ENCODE measurements around the gene PLEKHG7.
"Not testable (repeated sequence)": the region's sequence is repeated elsewhere in the genome, so short reads cannot be mapped to it uniquely, and the experiment has no call there.

PLEKHG7 gene

DNA sequence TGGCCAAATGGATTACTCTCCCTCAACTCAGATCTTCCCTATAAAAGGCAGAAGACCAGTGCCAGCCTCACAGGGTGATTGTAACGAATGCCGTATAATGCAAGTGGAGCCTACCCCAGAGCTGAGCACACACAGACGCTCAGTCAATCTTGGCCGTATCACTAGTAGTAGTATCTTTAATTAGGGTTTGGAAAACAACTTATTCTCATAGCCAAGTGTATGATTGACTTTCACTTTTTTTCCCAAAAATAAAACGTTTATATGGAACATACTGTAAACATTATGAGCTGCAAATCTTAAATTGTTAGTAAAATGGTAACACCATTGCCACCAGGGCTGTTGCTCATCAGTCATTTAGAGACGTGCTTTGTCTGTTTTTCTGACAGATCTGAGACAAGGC, 30.4 kb downstream of the PLEKHG7 start:
- H3K9ac ChIP-seq (ENCODE audit: low read length) = no peak overlapping the region
- DNase-seq (ENCODE audit: low read depth) = no peak
- no peaks in the 10 kb centered on the region for H3K9me3 ChIP-seq (ENCODE audit: control insufficient read depth, low read length)
- no peaks in the 10 kb centered on the region for H3K27me3 ChIP-seq (replicated peaks; ENCODE audit: control insufficient read depth, insufficient read depth, low read length)
- H3K36me3 ChIP-seq (ENCODE audit: control insufficient read depth, insufficient read depth, low read length, severe bottlenecking) = no peaks in the 10 kb centered on the region
- no peak overlapping the region for H3K4me3 ChIP-seq (ENCODE audit: low read length)
- H3K4me1 ChIP-seq (ENCODE audit: control insufficient read depth, insufficient read depth, low read length) = peaks cover 21% of the 10 kb centered on the region

- Histone ChIP-seq H3K4me1 (ENCODE audit: control insufficient read depth, insufficient read depth, low read length) (peaks cover 21% of the 10 kb centered on the region), H3K27me3 (replicated peaks; ENCODE audit: control insufficient read depth, insufficient read depth, low read length) (no peaks in the 10 kb centered on the region), H3K9ac (ENCODE audit: low read length) (no peak overlapping the region), H3K9me3 (ENCODE audit: control insufficient read depth, low read length) (no peaks in the 10 kb centered on the region), H3K36me3 (ENCODE audit: control insufficient read depth, insufficient read depth, low read length, severe bottlenecking) (no peaks in the 10 kb centered on the region), H3K4me3 (ENCODE audit: low read length) (no peak overlapping the region)
- no peak for DNase-seq (ENCODE audit: low read depth)
These were observed 30.9 kb downstream of the PLEKHG7 start for GRCh38 chr12:92733661-92734060.

- Histone ChIP-seq H3K4me3 (ENCODE audit: low read length) (peak overlapping the region; percentile 24), H3K27me3 (replicated peaks; ENCODE audit: control insufficient read depth, insufficient read depth, low read length) (no peaks in the 10 kb centered on the region), H3K36me3 (ENCODE audit: control insufficient read depth, insufficient read depth, low read length, severe bottlenecking) (no peaks in the 10 kb centered on the region), H3K9me3 (ENCODE audit: control insufficient read depth, low read length) (no peaks in the 10 kb centered on the region), H3K9ac (ENCODE audit: low read length) (peak overlapping the region; percentile 2), H3K4me1 (ENCODE audit: control insufficient read depth, insufficient read depth, low read length) (peaks cover 22% of the 10 kb centered on the region)
- peak; percentile 92 for DNase-seq (ENCODE audit: low read depth)
These were observed 32.4 kb downstream of the PLEKHG7 start for GRCh38 chr12:92735131-92735721.

GRCh38 chr12:92736605-92737004, 33.8 kb downstream of the PLEKHG7 start:
- Histone ChIP-seq H3K4me3 (ENCODE audit: low read length) (no peak overlapping the region), H3K9me3 (ENCODE audit: control insufficient read depth, low read length) (no peaks in the 10 kb centered on the region), H3K36me3 (ENCODE audit: control insufficient read depth, insufficient read depth, low read length, severe bottlenecking) (no peaks in the 10 kb centered on the region), H3K9ac (ENCODE audit: low read length) (no peak overlapping the region), H3K4me1 (ENCODE audit: control insufficient read depth, insufficient read depth, low read length) (peaks cover 29% of the 10 kb centered on the region), H3K27me3 (replicated peaks; ENCODE audit: control insufficient read depth, insufficient read depth, low read length) (no peaks in the 10 kb centered on the region)
- no peak for DNase-seq (ENCODE audit: low read depth)

DNA sequence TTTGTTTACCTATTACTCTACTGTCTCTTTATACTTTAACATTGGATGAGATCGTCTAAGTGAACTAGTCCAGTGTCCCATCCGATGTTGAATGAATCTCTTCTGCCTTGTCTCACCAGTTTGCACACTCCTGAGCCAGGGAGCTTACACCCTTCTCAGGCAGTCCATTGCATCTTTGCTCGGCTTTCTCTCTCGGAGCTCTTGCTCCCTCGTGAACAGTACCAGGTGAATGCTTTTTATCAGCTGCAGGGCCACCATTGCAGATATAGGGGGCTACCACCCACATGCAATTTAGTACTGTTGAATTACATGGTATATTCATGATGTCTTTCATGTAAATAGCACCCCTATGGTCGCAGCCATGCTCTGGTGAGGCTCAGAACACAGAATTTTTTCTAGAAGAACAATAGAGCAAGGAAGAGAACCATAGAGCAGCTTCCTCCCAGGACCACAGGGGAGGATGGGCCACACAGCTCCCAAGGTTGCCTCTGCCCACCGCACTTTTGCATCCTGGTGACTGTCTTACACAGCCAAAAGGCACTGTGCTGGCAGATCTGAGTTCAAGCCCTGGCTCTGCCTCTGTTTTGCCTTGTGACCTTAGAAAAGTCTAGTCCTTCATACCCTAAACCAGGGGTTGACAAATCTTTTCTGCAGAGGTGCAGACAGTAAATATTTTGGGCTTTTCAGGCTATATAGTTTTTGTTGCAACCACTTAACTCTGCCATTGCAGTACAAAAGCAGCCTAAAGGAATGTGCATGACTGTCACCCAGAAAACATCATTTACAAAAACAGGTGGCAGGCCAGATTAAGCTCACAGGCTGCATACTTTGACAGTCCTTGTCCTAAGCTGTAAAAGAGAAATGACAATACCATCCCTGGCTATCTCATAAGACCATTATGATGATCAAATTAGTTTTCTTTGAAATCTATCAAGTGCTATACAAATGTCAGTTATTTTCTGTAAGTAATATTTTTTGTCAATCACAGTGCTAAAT, 35.4 kb downstream of the PLEKHG7 start:
- DNase-seq (ENCODE audit: low read depth) = no peak
- no peaks in the 10 kb centered on the region for H3K9me3 ChIP-seq (ENCODE audit: control insufficient read depth, low read length)
- H3K36me3 ChIP-seq (ENCODE audit: control insufficient read depth, insufficient read depth, low read length, severe bottlenecking) = no peaks in the 10 kb centered on the region
- no peak overlapping the region for H3K4me3 ChIP-seq (ENCODE audit: low read length)
- no peak overlapping the region for H3K9ac ChIP-seq (ENCODE audit: low read length)
- no peaks in the 10 kb centered on the region for H3K27me3 ChIP-seq (replicated peaks; ENCODE audit: control insufficient read depth, insufficient read depth, low read length)
- H3K4me1 ChIP-seq (ENCODE audit: control insufficient read depth, insufficient read depth, low read length) = peaks cover 29% of the 10 kb centered on the region

DNA sequence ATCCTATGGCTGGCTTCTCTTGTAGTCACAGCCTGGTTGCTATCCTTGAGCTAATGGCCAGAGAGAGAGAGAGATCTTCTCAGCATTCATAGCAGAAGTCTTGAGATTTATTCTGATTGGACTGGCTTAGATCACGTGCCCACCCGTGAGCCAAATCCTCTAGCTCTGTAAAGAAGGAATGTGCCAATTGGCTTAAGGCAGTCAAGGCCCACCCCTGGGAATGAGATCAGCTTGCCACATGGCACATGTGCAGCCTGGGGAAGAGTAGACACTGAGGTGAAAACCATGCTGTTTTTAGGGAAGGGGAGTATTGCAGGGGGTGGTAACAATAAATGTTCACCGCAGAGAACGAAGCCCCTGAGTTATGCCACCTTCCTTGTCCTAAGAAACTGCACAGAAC, 36.3 kb downstream of the PLEKHG7 start:
- H3K9me3 ChIP-seq (ENCODE audit: control insufficient read depth, low read length) = no peaks in the 10 kb centered on the region
- DNase-seq (ENCODE audit: low read depth) = no peak
- no peaks in the 10 kb centered on the region for H3K36me3 ChIP-seq (ENCODE audit: control insufficient read depth, insufficient read depth, low read length, severe bottlenecking)
- H3K9ac ChIP-seq (ENCODE audit: low read length) = no peak overlapping the region
- no peaks in the 10 kb centered on the region for H3K27me3 ChIP-seq (replicated peaks; ENCODE audit: control insufficient read depth, insufficient read depth, low read length)
- H3K4me3 ChIP-seq (ENCODE audit: low read length) = no peak overlapping the region
- H3K4me1 ChIP-seq (ENCODE audit: control insufficient read depth, insufficient read depth, low read length) = peaks cover 27% of the 10 kb centered on the region

DNA sequence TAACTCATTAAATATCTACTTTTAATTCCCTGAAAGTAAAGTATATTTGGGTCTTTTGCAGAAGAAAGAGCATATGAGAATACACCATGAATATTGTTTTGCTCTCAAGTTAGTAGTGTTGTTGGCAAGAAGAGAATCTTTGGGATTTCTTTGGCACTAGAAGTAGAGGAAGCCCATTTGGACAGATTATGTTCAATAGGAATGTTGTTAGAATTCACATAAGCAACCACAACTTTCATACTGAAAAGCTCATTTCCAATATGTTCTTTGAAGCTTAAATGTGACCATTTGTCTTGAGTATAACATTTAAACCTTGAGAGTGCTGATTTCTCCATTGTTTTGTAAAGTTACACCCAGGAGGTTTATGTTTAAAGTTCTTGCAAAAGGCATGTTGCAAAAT, 37.6 kb downstream of the PLEKHG7 start:
- H3K4me3 ChIP-seq (ENCODE audit: low read length) = no peak overlapping the region
- no peaks in the 10 kb centered on the region for H3K27me3 ChIP-seq (replicated peaks; ENCODE audit: control insufficient read depth, insufficient read depth, low read length)
- no peak for DNase-seq (ENCODE audit: low read depth)
- no peaks in the 10 kb centered on the region for H3K36me3 ChIP-seq (ENCODE audit: control insufficient read depth, insufficient read depth, low read length, severe bottlenecking)
- H3K4me1 ChIP-seq (ENCODE audit: control insufficient read depth, insufficient read depth, low read length) = peaks cover 19% of the 10 kb centered on the region
- H3K9me3 ChIP-seq (ENCODE audit: control insufficient read depth, low read length) = no peaks in the 10 kb centered on the region
- no peak overlapping the region for H3K9ac ChIP-seq (ENCODE audit: low read length)

GRCh38 chr12:92743026-92743425, 40.2 kb downstream of the PLEKHG7 start:
- Histone ChIP-seq H3K9ac (ENCODE audit: low read length) (no peak overlapping the region), H3K9me3 (ENCODE audit: control insufficient read depth, low read length) (no peaks in the 10 kb centered on the region), H3K27me3 (replicated peaks; ENCODE audit: control insufficient read depth, insufficient read depth, low read length) (no peaks in the 10 kb centered on the region), H3K36me3 (ENCODE audit: control insufficient read depth, insufficient read depth, low read length, severe bottlenecking) (no peaks in the 10 kb centered on the region), H3K4me1 (ENCODE audit: control insufficient read depth, insufficient read depth, low read length) (peaks cover 29% of the 10 kb centered on the region), H3K4me3 (ENCODE audit: low read length) (no peak overlapping the region)
- no peak for DNase-seq (ENCODE audit: low read depth)

GRCh38 chr12:92745856-92746550, 43.2 kb downstream of the PLEKHG7 start:
- peak; percentile 83 for DNase-seq (ENCODE audit: low read depth)
- H3K36me3 ChIP-seq (ENCODE audit: control insufficient read depth, insufficient read depth, low read length, severe bottlenecking) = no peaks in the 10 kb centered on the region
- H3K27me3 ChIP-seq (replicated peaks; ENCODE audit: control insufficient read depth, insufficient read depth, low read length) = no peaks in the 10 kb centered on the region
- H3K4me1 ChIP-seq (ENCODE audit: control insufficient read depth, insufficient read depth, low read length) = peaks cover 21% of the 10 kb centered on the region
- peak overlapping the region; percentile 55 for H3K4me3 ChIP-seq (ENCODE audit: low read length)
- H3K9me3 ChIP-seq (ENCODE audit: control insufficient read depth, low read length) = no peaks in the 10 kb centered on the region
- H3K9ac ChIP-seq (ENCODE audit: low read length) = peak overlapping the region; percentile 65

DNA sequence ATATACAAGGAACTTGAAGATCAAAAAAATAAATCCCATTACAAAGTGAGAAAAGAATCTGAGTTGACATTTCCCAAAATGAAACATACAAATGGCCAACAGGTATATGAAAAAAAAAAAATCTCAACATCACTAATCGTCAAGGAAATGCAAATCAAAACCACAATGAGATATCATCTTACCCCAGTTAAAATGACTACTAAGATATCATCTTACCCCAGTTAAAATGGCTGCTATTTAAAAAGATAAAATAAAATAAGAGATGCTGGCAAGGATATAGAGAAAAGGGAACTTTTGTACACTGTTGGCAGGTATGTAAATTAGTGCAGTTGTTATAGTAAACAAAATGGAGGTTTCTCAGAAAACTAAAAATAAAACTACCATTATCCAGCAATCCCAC, 44.4 kb downstream of the PLEKHG7 start:
- Histone ChIP-seq H3K27me3 (replicated peaks; ENCODE audit: control insufficient read depth, insufficient read depth, low read length) (no peaks in the 10 kb centered on the region), H3K9ac (ENCODE audit: low read length) (no peak overlapping the region), H3K9me3 (ENCODE audit: control insufficient read depth, low read length) (no peaks in the 10 kb centered on the region), H3K36me3 (ENCODE audit: control insufficient read depth, insufficient read depth, low read length, severe bottlenecking) (no peaks in the 10 kb centered on the region), H3K4me3 (ENCODE audit: low read length) (no peak overlapping the region), H3K4me1 (ENCODE audit: control insufficient read depth, insufficient read depth, low read length) (peaks cover 21% of the 10 kb centered on the region)
- DNase-seq (ENCODE audit: low read depth) = no peak

- DNase-seq (ENCODE audit: low read depth); H3K9me3 ChIP-seq (ENCODE audit: control insufficient read depth, low read length); H3K27me3 ChIP-seq (replicated peaks; ENCODE audit: control insufficient read depth, insufficient read depth, low read length); H3K36me3 ChIP-seq (ENCODE audit: control insufficient read depth, insufficient read depth, low read length, severe bottlenecking); H3K4me3 ChIP-seq (ENCODE audit: low read length); H3K9ac ChIP-seq (ENCODE audit: low read length): not testable (repeated sequence)
- H3K4me1 ChIP-seq (ENCODE audit: control insufficient read depth, insufficient read depth, low read length) = peaks cover 21% of the 10 kb centered on the region
These were observed 46.9 kb downstream of the PLEKHG7 start for GRCh38 chr12:92749691-92750090.

Measured in adipocyte (in vitro differentiated cells).